Panc1 (cell line): ENCODE results near the gene RELL1. TPM values are rescaled to one million over a fixed set of nuclear protein-coding genes. Genes with fewer than 3 reads are reported as not detected.

Experiments
- ATAC-seq: fragments of 200-7000 bp; cut with Tn5 transposase; 2 replicates; pipeline ENCODE4 v1.9.1; 2020; ENCODE audit warnings: mild to moderate bottlenecking, moderate library complexity
- BruUV-seq: library from RNA; stranded (reverse); fragments of 400-500 nt; replicated peaks from 2 replicates; lab custom pipeline; 2021; lab: Mats Ljungman, UMichigan
- CTCF ChIA-PET: fragments of 300-600 bp; sonication (Branson Sonifier 250); formaldehyde crosslinking; loops from one replicate; lab custom pipeline; 2022; ENCODE audit warnings: antibody characterized with exemption; lab: Charles Lee
- POLR2A ChIA-PET: fragments of 300-600 bp; sonication (Branson Sonifier 250); formaldehyde crosslinking; loops from one replicate; lab custom pipeline; 2022; ENCODE audit warnings: antibody characterized with exemption; lab: Charles Lee
- DNase-seq: peaks from one replicate; pipeline ENCODE4 v3.0.0-alpha.2; 2010; ENCODE audit warnings: low read depth, low spot score
- H3K27ac ChIP-seq: 2 replicates; pipeline ENCODE4 v1.5.1; 2011; ENCODE audit warnings: mild to moderate bottlenecking, low read length, inconsistent platforms
- H3K27me3 ChIP-seq: fragments of 200-500 bp; sonication (Bioruptor generic); 2 replicates; pipeline ENCODE4 v1.6.0; 2014; ENCODE audit warnings: low read length, inconsistent platforms; ENCODE audit not compliant: control insufficient read depth, insufficient read depth
- H3K36me3 ChIP-seq: fragments of 200-500 bp; sonication (Bioruptor generic); 2 replicates; pipeline ENCODE4 v1.5.1; 2014; ENCODE audit warnings: inconsistent platforms, mild to moderate bottlenecking, low read length, moderate library complexity; ENCODE audit not compliant: control insufficient read depth, insufficient read depth
- H3K4me1 ChIP-seq: 2 replicates; pipeline ENCODE4 v1.5.1; 2011; ENCODE audit warnings: inconsistent platforms, mild to moderate bottlenecking, low read length, moderate library complexity; ENCODE audit not compliant: control insufficient read depth, insufficient read depth
- H3K4me3 ChIP-seq, 2 experiments: 2 replicates each; pipeline ENCODE4 v1.5.1; 2011 to 2012; ENCODE audit warnings: low read depth in 2 of 2, low read length in 2 of 2, mild to moderate bottlenecking in 2 of 2, inconsistent platforms in 1 of 2, moderate library complexity in 1 of 2
- H3K9me3 ChIP-seq: fragments of 200-500 bp; sonication (Bioruptor generic); 2 replicates; pipeline ENCODE4 v1.5.1; 2014; ENCODE audit warnings: low read depth, mild to moderate bottlenecking, inconsistent platforms, low read length, moderate library complexity; ENCODE audit not compliant: control insufficient read depth, insufficient read depth
- CTCF ChIP-seq: fragments of 450-650 bp; IDR thresholded peaks from 2 replicates; pipeline ENCODE4 v1.5.1; 2017; ENCODE audit warnings: mild to moderate bottlenecking
- POLR2AphosphoS5 ChIP-seq: IDR thresholded peaks from 2 replicates; pipeline ENCODE4 v1.6.1; 2012; ENCODE audit warnings: mild to moderate bottlenecking, low read depth, low read length, moderate library complexity
- REST ChIP-seq, 2 experiments: IDR thresholded peaks; 2 replicates each; pipeline ENCODE4 v1.6.1; 2011 to 2012; ENCODE audit warnings: low read depth in 2 of 2, control low read depth in 1 of 2, low read length in 1 of 2, mild to moderate bottlenecking in 1 of 2, moderate library complexity in 1 of 2; ENCODE audit not compliant: insufficient read depth in 1 of 2
- SIN3A ChIP-seq: IDR thresholded peaks from 2 replicates; pipeline ENCODE4 v1.6.1; 2012; ENCODE audit warnings: low read depth, mild to moderate bottlenecking, low read length, moderate library complexity, borderline replicate concordance; ENCODE audit not compliant: insufficient read depth
- TCF7L2 ChIP-seq: IDR thresholded peaks from 2 replicates; pipeline ENCODE4 v1.6.1; 2011; ENCODE audit warnings: mild to moderate bottlenecking, low read depth, low read length, inconsistent platforms
- in situ Hi-C: cut with HindIII; loops from 2 replicates; pipeline ENCODE4 v1.10.0; 2016; ENCODE audit warnings: low sequenced_read_pairs, low pct_unique_long_range_greater_than_20kb
- intact Hi-C: fragments of 100-400 bp; cut with micrococcal nuclease; formaldehyde crosslinking; loops from one replicate; pipeline ENCODE4 v1.10.0; 2022; ENCODE audit not compliant: unreplicated experiment
- total RNA-seq: library from RNA; stranded (reverse); gene quantifications from one replicate; pipeline ENCODE4 v1.2.1, GENCODE V29; 2021; ENCODE audit not compliant: unreplicated experiment

RELL1 gene
- total RNA-seq, 1 experiment from 2014 or later: 29.1 TPM

DNA sequence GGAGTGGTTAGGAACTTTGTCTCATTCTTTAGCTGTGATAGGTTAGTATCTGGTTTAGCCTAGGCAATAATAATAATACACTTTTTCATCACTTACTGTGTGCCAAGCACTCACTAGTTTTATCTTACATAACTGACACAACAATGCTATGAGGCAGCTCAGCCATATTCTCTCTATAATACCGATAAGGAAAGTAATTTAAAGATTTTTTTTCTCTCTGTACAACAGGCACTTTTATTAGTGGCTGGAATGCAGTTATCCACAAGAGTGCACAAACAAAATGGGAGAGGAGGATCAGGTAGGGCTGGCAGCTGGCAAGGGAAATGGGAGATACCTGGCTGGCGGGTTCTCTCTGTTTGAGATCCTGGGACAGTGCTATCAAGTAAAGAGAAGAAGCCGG lies 7.6 kb downstream of the RELL1 start:
- Histone ChIP-seq H3K9me3 (no peaks in the 10 kb centered on the region), H3K36me3 (no peaks in the 10 kb centered on the region), H3K27me3 (no peaks in the 10 kb centered on the region), H3K4me1 (peaks cover 6% of the 10 kb centered on the region), H3K27ac (no peak overlapping the region), H3K4me3 (no peak overlapping the region)
- TF ChIP-seq CTCF (no peak), REST (IDR thresholded peaks at IDR 0.05; ENCODE audit: insufficient read depth in 1 of 2, low read depth in 2 of 2, low read length in 1 of 2) (no peak), POLR2AphosphoS5 (no peak), SIN3A (no peak), TCF7L2 (no peak)
- intact Hi-C loops: no loop called here
- BruUV-seq: no TSS peak
- ChIA-PET CTCF (no interaction called here), POLR2A (no interaction called here)
- in situ Hi-C loops: no loop called here
- DNase-seq (no peak), ATAC-seq (no peak)

DNA sequence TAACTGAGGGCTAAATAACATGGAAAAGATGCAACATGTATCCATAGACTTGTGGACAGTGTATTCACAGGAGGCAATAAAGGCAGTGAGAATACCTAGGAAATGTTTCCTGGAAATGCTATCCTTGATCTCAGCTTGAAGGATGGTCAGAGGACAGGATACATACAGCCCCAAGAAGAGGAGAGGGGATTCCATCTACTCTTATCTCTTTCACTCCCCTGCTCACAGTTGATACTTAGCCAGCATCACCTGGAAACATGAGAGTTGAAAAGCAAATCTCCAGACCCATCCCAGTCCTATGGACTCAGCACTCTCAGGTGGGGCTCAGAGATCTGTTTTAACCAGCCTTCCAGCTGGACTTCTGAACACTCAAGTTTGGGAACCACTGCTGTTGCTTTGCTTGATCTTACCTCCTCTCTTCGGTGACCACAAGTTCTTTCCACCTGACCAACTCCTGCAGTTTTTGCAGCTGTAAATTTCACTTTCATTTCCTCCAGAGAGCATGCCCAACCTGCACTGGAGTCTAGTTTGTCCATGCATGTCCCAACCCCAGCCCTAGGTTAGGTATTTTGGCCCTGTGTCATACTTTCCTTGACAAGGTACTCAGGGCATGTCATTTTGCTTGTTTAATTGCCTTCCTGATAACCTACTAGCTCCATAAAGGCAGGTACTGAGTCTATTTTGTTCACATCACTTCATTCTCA lies 10.4 kb downstream of the RELL1 start:
- POLR2A ChIA-PET: no interaction called here
- H3K27ac ChIP-seq: no peak overlapping the region
- no peaks in the 10 kb centered on the region for H3K27me3 ChIP-seq
- H3K4me3 ChIP-seq: no peak overlapping the region
- CTCF ChIA-PET: interaction anchor here (1.2 kb wide), 1 partner anchor 328 kb away, joined by 3 read pairs; no protein-coding TSS in a partner anchor
- H3K36me3 ChIP-seq: no peaks in the 10 kb centered on the region
- no TSS peak for BruUV-seq
- ATAC-seq: no peak
- TF ChIP-seq REST (IDR thresholded peaks at IDR 0.05; ENCODE audit: insufficient read depth in 1 of 2, low read depth in 2 of 2, low read length in 1 of 2) (no peak), CTCF (no peak), SIN3A (no peak), TCF7L2 (no peak), POLR2AphosphoS5 (no peak)
- intact Hi-C loops: no loop called here
- H3K4me1 ChIP-seq: no peaks in the 10 kb centered on the region; the same call in 1 of the 2 replicates
- DNase-seq: no peak
- H3K9me3 ChIP-seq: no peaks in the 10 kb centered on the region
- in situ Hi-C loops: no loop called here
